ENCODE data around the gene VANGL1. TPM values are rescaled to one million over a fixed set of nuclear protein-coding genes. Genes with fewer than 3 reads are reported as not detected.
"Not testable (repeated sequence)": the region's sequence is repeated elsewhere in the genome, so short reads cannot be mapped to it uniquely, and the experiment has no call there.

VANGL1 gene
- total and polyA plus RNA-seq, 2 donors: 8.4 to 15.3 TPM

DNA sequence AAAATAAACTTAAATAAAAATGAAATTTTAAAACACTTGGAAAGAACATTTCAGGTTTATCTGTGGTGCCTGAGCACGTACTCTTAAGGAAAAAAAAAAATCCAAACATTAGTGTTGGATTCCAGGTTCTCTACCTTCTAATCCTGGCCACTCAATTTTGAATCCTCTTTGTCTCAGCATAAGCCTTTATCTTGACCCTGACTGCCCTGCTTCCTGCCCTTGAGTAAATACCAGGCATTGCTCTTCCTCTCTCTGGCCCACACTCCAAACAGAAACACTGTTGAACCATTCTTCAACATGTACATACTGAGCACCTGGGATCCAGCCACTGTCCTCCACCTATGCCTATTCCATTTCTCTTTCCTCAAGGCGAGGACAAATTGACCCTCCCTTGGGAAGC is 11.4 kb upstream of the VANGL1 start:
- H3K4me1 ChIP-seq (ENCODE audit: insufficient read depth): no peaks in the 10 kb centered on the region
- H3K27ac ChIP-seq (ENCODE audit: low read depth): no peak overlapping the region
- 79% methylated on average over 2 of the region's 2 CpGs for WGBS
- no peaks in the 10 kb centered on the region for H3K36me3 ChIP-seq (ENCODE audit: insufficient read depth)
- no peak overlapping the region for H3K4me3 ChIP-seq (ENCODE audit: low read depth, low read length)
- DNase-seq (ENCODE audit: extremely low spot score): no peak

DNA sequence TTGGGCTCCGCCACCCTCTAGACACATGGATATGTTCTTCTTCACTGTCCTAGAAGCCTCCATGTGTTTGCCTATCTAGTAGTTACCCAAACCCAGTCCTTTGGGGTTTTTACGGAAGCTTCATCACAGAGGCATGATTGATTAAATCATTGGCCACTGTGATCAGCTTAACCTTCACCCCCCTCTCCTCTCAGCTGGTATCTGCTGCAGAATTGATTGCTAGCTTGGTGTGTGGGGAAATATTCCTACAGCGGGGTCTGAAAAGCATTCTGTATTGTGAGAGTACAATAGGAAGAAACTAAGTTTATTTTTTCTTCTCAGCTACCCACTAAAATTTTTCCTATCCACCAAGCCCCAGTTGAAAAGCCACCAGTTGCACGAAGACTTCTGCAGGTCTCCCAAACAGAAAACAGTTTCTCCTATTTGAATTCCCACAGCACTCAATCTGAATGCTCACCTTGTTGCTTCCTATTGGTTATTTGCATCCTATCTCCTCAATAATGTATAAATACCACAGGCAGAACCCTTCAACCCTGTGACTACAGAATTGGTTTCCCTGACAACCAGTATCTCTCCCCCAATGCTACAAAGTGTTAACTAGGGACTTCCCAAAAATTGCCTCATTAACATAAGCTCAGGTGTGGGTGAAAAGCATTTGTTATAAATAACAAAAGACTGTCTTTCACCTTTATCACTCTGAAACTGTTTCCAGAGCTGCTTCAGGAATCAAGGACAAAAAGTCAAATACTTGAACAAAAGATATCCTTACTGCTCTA is 9.3 kb upstream of the VANGL1 start:
- no peak for DNase-seq (ENCODE audit: extremely low spot score)
- WGBS: 79% methylated on average over 4 of the region's 4 CpGs

DNA sequence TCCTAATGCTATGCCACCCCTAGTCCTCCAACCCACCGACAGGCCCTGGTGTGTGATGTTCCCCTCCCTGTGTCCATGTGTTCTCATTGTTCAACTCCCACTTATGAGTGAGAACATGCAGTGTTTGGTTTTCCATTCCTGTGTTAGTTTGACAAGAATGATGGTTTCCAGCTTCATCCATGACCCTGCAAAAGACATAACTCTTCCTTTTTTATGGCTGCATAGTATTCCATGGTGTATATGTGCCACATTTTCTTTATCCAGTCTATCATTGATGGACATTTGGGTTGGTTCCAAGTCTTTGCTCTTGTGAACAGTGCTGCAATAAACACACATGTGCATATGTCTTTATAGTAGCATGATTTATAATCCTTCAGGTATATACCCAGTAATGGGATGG is 8.2 kb upstream of the VANGL1 start:
- 92% methylated on average over 1 of the region's 1 CpG for WGBS
- H3K27ac ChIP-seq (ENCODE audit: low read depth); DNase-seq (ENCODE audit: extremely low spot score); H3K36me3 ChIP-seq (ENCODE audit: insufficient read depth); H3K4me3 ChIP-seq (ENCODE audit: low read depth, low read length); H3K4me1 ChIP-seq (ENCODE audit: insufficient read depth): not testable (repeated sequence)

More for the DNA sequence above, 9.3 kb upstream of the VANGL1 start:
- H3K27ac ChIP-seq (ENCODE audit: low read depth): no peak overlapping the region
- H3K4me3 ChIP-seq (ENCODE audit: low read depth, low read length): no peak overlapping the region
- H3K4me1 ChIP-seq (ENCODE audit: insufficient read depth): no peaks in the 10 kb centered on the region
- no peaks in the 10 kb centered on the region for H3K36me3 ChIP-seq (ENCODE audit: insufficient read depth)

DNA sequence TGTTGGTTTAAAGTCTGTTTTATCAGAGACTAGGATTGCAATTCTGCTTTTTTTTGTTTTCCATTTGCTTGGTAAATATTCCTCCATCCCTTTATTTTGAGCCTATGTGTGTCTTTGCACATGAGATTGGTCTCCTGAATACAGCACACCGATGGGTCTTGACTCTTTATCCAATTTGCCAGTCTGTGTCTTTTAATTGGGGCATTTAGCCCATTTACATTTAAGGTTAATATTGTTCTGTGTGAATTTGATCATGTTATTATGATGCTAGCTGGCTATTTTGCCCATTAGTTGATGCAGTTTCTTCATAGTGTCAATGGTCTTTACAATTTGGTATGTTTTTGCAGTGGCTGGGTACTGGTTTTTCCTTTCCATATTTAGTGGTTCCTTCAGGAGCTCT is 4.5 kb upstream of the VANGL1 start:
- H3K4me1 ChIP-seq (ENCODE audit: insufficient read depth); H3K4me3 ChIP-seq (ENCODE audit: low read depth, low read length); DNase-seq (ENCODE audit: extremely low spot score); H3K36me3 ChIP-seq (ENCODE audit: insufficient read depth); H3K27ac ChIP-seq (ENCODE audit: low read depth): not testable (repeated sequence)
- 89% methylated on average over 1 of the region's 1 CpG for WGBS

DNA sequence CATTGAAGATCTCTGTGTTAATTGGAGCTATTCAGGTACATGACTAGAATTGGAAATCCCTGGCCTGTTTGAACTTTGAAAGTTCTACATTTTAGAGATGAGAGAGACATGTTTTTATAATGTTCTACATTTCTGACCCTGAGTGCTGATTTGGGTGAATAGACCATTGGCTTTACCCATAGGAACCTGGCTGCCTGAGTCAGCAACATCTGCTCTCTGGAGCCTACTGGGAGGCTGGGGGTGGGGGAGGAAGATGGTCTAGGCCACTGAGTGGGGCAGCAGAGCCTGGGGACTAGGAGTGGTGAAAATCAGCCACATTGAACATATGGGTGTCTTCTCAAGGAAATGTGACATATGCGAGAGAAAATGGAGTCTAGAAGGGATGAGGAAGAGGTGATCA is 1.4 kb upstream of the VANGL1 start:
- 93% methylated on average over 1 of the region's 1 CpG for WGBS
- Histone ChIP-seq H3K36me3 (ENCODE audit: insufficient read depth) (no peaks in the 10 kb centered on the region), H3K27ac (ENCODE audit: low read depth) (no peak overlapping the region), H3K4me3 (ENCODE audit: low read depth, low read length) (no peak overlapping the region), H3K4me1 (ENCODE audit: insufficient read depth) (no peaks in the 10 kb centered on the region)
- no peak for DNase-seq (ENCODE audit: extremely low spot score)

DNA sequence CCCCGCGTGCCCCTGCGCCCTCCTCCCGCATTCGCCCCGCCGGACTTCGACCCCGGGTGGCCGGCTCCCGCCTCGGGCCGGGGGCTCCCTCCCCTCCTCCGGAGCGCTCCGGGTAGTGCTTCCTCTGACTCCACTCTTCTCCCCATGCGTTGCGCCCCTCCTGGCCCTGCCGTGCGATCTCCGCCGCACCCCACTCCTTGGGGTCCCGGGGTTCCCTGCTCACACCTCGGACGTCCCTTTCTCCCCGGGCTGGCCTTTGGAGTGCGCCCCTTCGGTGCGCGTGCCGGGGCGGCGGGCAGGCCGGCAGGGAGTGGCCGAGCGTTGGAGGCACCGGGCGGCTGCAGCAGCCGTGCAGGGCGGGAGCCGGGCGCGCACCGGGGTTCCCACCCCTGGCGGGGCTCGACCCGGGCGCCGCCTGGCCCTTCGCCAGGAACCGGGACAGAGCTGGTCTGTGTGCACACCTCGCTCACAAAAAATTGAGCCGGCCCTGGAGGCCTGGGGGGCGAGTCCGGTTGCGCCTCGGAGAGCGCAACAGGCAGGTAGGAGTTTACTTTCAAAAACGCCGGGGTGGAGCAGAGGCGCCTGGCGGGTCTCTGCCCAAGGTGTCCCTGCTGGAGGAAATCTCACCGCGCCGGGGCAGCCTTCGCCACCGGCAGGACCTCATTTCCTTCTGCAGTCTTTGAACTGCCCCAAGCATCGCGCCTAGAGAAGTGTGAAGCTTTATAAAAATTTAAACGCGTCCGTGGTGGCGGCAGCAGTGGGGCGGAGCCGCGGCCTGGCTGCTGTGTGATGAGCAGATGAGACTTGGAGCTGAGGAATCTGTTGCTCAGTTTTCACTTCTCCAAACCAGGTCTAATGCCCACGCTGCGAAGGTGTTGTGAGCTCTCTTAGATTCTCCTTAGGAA is 650 bp downstream of the VANGL1 start:
- Histone ChIP-seq H3K36me3 (ENCODE audit: insufficient read depth) (no peaks in the 10 kb centered on the region), H3K4me1 (ENCODE audit: insufficient read depth) (no peaks in the 10 kb centered on the region), H3K4me3 (ENCODE audit: low read depth, low read length) (peak overlapping the region; percentile 90), H3K27ac (ENCODE audit: low read depth) (peak overlapping the region; percentile 24)
- no peak for DNase-seq (ENCODE audit: extremely low spot score)
- 1% methylated on average over 78 of the region's 78 CpGs for WGBS

DNA sequence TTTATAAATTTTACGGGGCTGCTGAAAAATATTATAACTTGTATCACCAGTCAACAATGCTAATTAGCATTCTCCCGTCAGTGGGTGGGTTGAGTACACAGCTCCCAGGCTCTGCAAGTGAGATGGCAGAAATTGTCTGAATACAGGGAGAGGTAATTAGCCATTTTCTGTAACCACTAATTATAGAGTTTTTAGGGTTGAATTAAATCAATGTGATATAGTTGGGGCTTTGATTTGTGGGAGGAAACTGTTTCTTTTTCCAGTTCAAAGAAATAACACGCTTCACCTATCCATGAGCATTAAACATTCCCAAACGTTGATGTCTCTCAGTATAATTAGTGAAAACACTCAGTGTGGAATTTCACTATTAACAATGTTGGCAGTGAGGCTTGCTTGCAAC is 1.5 kb downstream of the VANGL1 start:
- Histone ChIP-seq H3K27ac (ENCODE audit: low read depth) (no peak overlapping the region), H3K36me3 (ENCODE audit: insufficient read depth) (no peaks in the 10 kb centered on the region), H3K4me1 (ENCODE audit: insufficient read depth) (no peaks in the 10 kb centered on the region), H3K4me3 (ENCODE audit: low read depth, low read length) (no peak overlapping the region)
- 44% methylated on average over 4 of the region's 4 CpGs for whole genome bisulfite sequencing
- no peak for DNase-seq (ENCODE audit: extremely low spot score)

DNA sequence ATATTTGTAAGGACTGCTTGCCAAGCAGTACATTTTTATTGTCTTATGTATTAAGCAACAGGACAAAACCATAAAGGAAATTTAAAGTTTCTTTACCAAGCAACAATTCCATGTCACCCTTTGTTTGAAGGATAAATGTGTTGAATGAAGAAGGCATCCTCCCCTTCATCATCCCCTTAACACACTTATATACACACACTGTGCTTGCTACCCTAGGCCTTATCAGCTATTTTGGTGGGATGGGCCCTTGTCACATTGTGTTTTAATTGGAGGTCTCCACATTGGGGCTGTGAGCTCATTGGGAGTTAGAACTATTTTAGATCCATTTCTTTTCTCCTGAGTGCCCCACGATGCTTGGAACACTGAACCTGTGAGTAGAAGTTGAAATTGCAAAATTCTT is 1.9 kb downstream of the VANGL1 start:
- Histone ChIP-seq H3K36me3 (ENCODE audit: insufficient read depth) (no peaks in the 10 kb centered on the region), H3K4me3 (ENCODE audit: low read depth, low read length) (no peak overlapping the region), H3K4me1 (ENCODE audit: insufficient read depth) (no peaks in the 10 kb centered on the region), H3K27ac (ENCODE audit: low read depth) (no peak overlapping the region)
- 93% methylated on average over 1 of the region's 1 CpG for WGBS
- DNase-seq (ENCODE audit: extremely low spot score): no peak

DNA sequence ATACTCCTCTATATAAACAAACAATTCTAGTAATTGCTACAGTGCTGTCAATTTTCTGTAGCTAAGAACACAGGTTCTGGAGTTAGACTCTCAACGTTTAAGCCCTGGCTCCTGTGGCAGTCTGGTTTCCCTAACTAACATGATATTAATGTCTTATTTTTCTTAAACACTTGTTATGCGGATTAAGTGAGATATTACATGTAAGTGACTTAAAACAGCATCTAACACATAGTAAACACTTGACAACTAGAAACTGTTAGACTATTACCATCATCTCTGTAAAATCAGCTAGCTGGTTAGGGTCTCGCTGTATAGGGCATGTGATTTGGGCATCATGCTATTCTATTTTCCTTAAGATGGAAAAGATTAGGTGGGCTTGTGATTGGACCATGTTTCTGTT is 2.3 kb downstream of the VANGL1 start:
- 88% methylated on average over 3 of the region's 3 CpGs for WGBS
- Histone ChIP-seq H3K4me1 (ENCODE audit: insufficient read depth) (no peaks in the 10 kb centered on the region), H3K36me3 (ENCODE audit: insufficient read depth) (no peaks in the 10 kb centered on the region), H3K27ac (ENCODE audit: low read depth) (no peak overlapping the region), H3K4me3 (ENCODE audit: low read depth, low read length) (no peak overlapping the region)
- DNase-seq (ENCODE audit: extremely low spot score): no peak

DNA sequence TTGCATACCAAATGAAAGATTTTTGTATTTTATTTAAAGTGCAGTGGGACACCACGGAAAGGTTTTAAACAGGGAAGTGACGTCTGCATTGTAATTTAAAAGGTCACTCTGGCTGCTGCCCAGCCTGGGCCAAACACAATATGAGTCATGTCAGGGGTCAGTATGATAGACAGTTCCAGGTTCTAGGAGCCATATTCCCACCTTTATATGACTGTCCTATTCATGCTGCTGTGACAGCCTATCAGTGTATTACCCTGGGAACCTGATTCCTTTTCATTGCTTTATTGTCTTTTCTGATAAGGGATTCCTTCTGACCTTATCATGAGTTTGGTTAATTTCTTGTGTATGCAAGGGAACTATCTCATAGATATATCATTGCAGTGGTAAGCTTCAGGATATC is 5.3 kb downstream of the VANGL1 start:
- 61% methylated on average over 2 of the region's 2 CpGs for WGBS
- no peak for DNase-seq (ENCODE audit: extremely low spot score)
- H3K4me3 ChIP-seq (ENCODE audit: low read depth, low read length): no peak overlapping the region
- H3K4me1 ChIP-seq (ENCODE audit: insufficient read depth): no peaks in the 10 kb centered on the region
- no peaks in the 10 kb centered on the region for H3K36me3 ChIP-seq (ENCODE audit: insufficient read depth)
- H3K27ac ChIP-seq (ENCODE audit: low read depth): no peak overlapping the region

DNA sequence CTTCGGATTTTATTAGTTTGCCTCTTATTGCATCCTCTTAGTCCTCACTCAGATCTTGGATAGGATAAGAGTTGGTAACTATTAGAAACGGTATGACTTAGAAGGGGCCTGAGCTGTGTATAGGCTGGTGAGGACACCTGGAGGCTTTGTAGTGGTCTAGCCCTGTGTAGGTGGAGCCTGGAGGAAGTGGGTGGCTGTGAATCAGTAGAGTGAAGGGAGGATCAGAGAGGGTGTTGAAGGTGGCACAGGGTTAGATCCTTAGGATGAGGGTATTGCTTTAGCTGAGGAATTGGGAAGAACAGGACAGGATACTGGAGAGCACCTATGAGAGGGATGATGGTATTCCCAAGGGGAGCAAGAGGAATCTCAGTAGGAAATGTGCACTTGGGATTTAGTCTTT is 5.7 kb downstream of the VANGL1 start:
- 46% methylated on average over 2 of the region's 2 CpGs for WGBS
- no peaks in the 10 kb centered on the region for H3K36me3 ChIP-seq (ENCODE audit: insufficient read depth)
- no peak overlapping the region for H3K4me3 ChIP-seq (ENCODE audit: low read depth, low read length)
- no peak overlapping the region for H3K27ac ChIP-seq (ENCODE audit: low read depth)
- H3K4me1 ChIP-seq (ENCODE audit: insufficient read depth): no peaks in the 10 kb centered on the region
- DNase-seq (ENCODE audit: extremely low spot score): no peak

DNA sequence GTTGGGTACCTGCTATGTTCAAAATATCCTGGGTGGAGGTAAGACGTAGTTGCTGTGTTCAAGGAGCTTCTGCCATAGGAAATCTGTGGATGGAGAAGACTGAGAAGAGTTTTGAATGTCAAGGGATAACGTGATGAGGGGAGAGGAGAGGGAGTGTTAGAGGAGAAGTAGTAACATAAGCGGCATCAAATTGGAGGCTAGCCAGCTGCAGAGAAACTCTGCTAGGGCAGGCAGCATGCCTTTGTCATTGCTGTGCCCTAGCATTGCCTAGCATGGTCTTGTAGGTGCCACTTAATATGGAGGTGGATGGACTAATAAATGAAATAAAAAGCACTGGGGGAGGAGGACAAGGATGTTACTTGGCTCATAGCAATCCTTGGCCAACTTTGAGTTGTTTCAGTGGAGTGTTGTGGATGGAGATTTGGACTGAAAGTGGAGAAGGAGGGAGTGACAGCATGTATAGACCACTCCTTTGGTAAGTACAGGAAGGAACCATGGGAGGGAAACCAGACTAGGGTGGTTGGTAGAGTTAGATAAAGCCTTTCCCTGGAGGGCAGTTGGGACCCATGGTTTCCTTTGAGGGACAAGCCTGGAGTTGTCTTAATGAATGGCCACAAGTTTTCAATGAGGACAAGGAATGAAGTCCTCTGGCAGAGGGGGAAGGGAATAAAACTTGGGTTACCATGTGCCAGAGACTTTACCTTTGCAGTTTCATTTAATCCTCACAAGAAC is 6.3 kb downstream of the VANGL1 start:
- WGBS: 81% methylated on average over 3 of the region's 3 CpGs
- H3K4me1 ChIP-seq (ENCODE audit: insufficient read depth): no peaks in the 10 kb centered on the region
- H3K27ac ChIP-seq (ENCODE audit: low read depth): no peak overlapping the region
- no peak for DNase-seq (ENCODE audit: extremely low spot score)
- no peak overlapping the region for H3K4me3 ChIP-seq (ENCODE audit: low read depth, low read length)
- H3K36me3 ChIP-seq (ENCODE audit: insufficient read depth): no peaks in the 10 kb centered on the region

DNA sequence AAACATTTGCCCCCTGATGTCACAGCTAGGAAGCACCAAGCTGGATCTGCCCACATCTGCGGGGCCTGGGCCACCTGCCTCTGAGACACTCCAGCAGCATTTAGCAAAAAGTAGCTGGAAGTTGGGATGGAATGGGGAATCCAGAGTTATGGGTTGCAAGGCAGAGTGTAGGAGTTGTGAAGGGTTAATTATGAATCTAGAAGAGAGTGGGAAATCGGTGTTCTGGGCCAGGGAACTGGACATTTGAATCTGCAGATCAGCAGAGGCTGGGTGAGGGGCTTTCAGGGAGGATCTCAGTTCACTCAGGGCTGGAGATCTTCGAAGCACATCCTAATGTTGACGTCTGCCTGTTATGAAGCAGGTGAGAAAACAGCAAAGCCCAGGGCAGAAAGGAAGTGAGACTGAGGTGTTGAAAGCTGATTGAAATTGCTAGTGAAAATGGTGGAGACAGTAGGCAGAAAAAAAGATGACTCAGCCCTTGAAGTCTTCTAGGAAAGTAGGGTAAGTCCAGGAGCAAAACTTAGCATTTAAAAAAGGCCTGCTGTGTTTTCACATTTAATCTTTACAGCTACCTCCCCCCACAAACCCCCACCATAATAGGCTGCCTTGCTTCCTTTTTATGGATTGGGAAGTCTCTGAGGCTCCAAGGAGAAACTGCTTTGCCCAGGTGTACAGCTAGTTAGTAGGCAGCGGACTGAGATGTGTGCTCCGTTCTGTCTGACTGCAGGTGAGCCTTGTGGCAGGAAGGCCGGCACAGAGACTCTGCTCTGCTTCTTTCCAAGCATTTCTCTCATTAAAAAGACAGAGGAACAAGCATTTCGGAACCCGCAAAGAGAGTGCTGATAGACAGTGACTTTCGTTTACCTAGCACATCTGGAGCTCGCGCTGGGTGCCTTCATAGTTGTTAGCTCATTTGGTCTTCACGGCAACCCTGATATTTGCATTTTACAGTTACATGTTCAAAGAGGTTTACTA is 7.2 kb downstream of the VANGL1 start:
- Histone ChIP-seq H3K4me3 (ENCODE audit: low read depth, low read length) (no peak overlapping the region), H3K4me1 (ENCODE audit: insufficient read depth) (no peaks in the 10 kb centered on the region), H3K27ac (ENCODE audit: low read depth) (no peak overlapping the region), H3K36me3 (ENCODE audit: insufficient read depth) (no peaks in the 10 kb centered on the region)
- DNase-seq (ENCODE audit: extremely low spot score): no peak
- WGBS: 70% methylated on average over 13 of the region's 13 CpGs
